Measurements from ENCODE around the gene HDAC1.

DNA sequence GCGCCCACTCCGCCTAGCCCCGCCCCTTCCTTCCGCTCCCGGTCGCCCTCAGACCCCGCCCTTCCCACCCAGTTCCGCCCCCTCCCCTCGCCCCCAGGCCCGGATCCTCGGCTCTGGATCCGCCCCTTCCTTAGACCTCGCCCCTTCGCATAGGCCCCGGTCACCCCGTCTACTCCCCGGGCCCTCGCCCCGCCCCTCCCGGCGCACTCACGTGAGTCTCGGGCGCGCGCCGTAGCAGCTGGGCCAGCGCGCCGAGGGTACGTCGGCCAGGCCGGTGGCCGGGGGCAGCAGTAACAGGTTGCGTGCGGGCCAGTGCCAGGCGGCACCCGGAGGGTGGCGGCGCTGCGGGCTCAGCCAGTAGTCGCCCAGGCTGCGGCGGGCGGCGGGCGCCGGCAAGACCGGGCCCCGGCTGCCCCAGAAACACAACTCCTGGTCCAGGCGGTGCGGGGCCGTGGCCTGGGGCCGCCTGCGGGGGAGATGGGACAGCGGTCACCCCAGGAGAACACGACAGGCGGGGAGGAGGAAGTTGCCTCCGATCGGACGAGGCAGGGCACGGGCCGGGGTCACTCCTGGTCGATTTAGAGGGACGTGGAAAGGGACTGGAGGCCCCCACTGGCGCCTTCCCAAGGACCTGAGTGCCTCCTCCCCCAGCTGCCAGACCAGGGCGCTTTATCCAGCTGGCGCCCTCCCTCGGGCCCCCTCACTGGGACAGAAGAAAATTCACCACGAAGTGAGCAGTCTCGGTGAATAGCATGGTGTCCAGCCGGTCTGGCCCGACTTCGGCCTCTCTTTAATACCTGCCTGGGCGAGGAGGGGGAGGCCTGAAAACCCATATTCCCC, 59.7 kb downstream of the HDAC1 start:
- no peak for TF ChIP-seq EP300 (IDR thresholded peaks at IDR 0.05)
- TF ChIP-seq, protein P1, sequence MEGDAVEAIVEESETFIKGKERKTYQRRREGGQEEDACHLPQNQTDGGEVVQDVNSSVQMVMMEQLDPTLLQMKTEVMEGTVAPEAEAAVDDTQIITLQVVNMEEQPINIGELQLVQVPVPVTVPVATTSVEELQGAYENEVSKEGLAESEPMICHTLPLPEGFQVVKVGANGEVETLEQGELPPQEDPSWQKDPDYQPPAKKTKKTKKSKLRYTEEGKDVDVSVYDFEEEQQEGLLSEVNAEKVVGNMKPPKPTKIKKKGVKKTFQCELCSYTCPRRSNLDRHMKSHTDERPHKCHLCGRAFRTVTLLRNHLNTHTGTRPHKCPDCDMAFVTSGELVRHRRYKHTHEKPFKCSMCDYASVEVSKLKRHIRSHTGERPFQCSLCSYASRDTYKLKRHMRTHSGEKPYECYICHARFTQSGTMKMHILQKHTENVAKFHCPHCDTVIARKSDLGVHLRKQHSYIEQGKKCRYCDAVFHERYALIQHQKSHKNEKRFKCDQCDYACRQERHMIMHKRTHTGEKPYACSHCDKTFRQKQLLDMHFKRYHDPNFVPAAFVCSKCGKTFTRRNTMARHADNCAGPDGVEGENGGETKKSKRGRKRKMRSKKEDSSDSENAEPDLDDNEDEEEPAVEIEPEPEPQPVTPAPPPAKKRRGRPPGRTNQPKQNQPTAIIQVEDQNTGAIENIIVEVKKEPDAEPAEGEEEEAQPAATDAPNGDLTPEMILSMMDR (IDR thresholded peaks at IDR 0.05), result peak in 3 of 4 experiments; percentile 4 to 11 (median 9)

Measured in gastroesophageal sphincter (tissue), 3 donors.